Heart right ventricle (tissue), 16 donors: Measurements from ENCODE around the gene MC3R. TPM values are rescaled to one million over a fixed set of nuclear protein-coding genes. Genes with fewer than 3 reads are reported as not detected.

Source experiments
- ATAC-seq, 8 donors: fragments of 200-7000 bp; cut with Tn5 transposase; one replicate each; pipeline ENCODE4 v1.9.1; 2020; ENCODE audit warnings: mild to moderate bottlenecking in 8 of 8, moderate library complexity in 8 of 8, moderate number of reproducible peaks in 1 of 8
- DNase-seq, 2 donors: peaks; one replicate each; pipeline ENCODE4 v3.0.0-alpha.2; 2020
- H3K27ac ChIP-seq, 10 donors: fragments of 200-600 bp; sonication (generic) in 2 of 10; one replicate each; pipeline versions ENCODE4 v1.5.0 to v1.8.0; 2020 to 2022; ENCODE audit warnings: mild to moderate bottlenecking in 3 of 10
- H3K27me3 ChIP-seq, 7 donors: fragments of 200-600 bp; one replicate each; pipeline ENCODE4 v1.8.0; 2021 to 2022; ENCODE audit warnings: mild to moderate bottlenecking in 2 of 7
- H3K36me3 ChIP-seq, 9 donors: fragments of 200-600 bp; sonication (generic) in 1 of 9; one replicate each; pipeline versions ENCODE4 v1.5.0 to v1.8.0; 2020 to 2022; ENCODE audit warnings: mild to moderate bottlenecking in 2 of 9
- H3K4me1 ChIP-seq, 9 donors: fragments of 200-600 bp; sonication (generic) in 1 of 9; one replicate each; pipeline versions ENCODE4 v1.5.0 to v1.8.0; 2020 to 2022; ENCODE audit warnings: mild to moderate bottlenecking in 4 of 9
- H3K4me3 ChIP-seq, 10 donors: fragments of 200-600 bp; sonication (generic) in 2 of 10; one replicate each; pipeline versions ENCODE4 v1.5.0 to v1.8.0; 2020 to 2022; ENCODE audit warnings: mild to moderate bottlenecking in 7 of 10, moderate library complexity in 2 of 10
- H3K9me3 ChIP-seq, 11 donors: fragments of 200-600 bp in 10 of 11; sonication (generic) in 2 of 11; one replicate each; pipeline versions ENCODE4 v1.5.0 to v1.8.0; 2013 to 2022; ENCODE audit warnings: mild to moderate bottlenecking in 2 of 11, control low read depth in 1 of 11, moderate library complexity in 1 of 11
- WGBS, 2 donors: extraction: QIAGEN DNeasy Blood & Tissue Kit; methylation state at CpG; one replicate each; pipeline ENCODE4 v1.1.7; 2013; ENCODE audit warnings: inconsistent platforms in 1 of 2; 5-methylcytosine and 5-hydroxymethylcytosine counted together
- intact Hi-C, 10 donors: fragments of 100-400 bp; cut with DNase I; formaldehyde crosslinking; loops; one replicate each; pipeline versions ENCODE4 v1.11.1 to v1.14.2; 2022
- polyA plus RNA-seq, 2 donors: library from polyadenylated mRNA; stranded (reverse); fragments of 200-250 nt; gene quantifications; one replicate each; pipeline ENCODE4 v1.2.3, GENCODE V29; 2013
- total RNA-seq, 10 donors: library from RNA; stranded (reverse); fragmentation: NEBNext Ultra II Directional in 3 of 10; extraction: Animal tissue kit (Norgen Biotek cat#: 25700) in 3 of 10; gene quantifications; one replicate each; pipeline versions ENCODE4 v1.2.1 to v1.2.4, GENCODE V29; 2021 to 2023
- TF ChIP-seq, protein P1 (sequence below), 9 donors: fragments of 200-600 bp; sonication (generic) in 2 of 9; IDR thresholded peaks; one replicate each; pipeline versions ENCODE4 v1.5.0 to v1.8.0; 2021 to 2022; ENCODE audit warnings: antibody characterized with exemption in 9 of 9, mild to moderate bottlenecking in 5 of 9, moderate library complexity in 1 of 9
- donor health status: Arrhythmogenic right ventricular cardiomyopathy.
- donor health status: ischemic (EF 13 %, LVEDD 7.1; RV severe dilation, severe dysfunction).
- donor health status: healthy with polysubstance abuse.
- donor health status: DM: no; HTN: yes; CAD: no.
- donor health status: DM: no; HTN: no; CAD: no.
- donor health status: ischemic (EF 25% LVEDD 6.9; RV normal size, moderate dysfunction).
- donor health status: ischemic (EF 25% LVEDD 5.7; RV mildly dilated, moderate dysfunction).
- donor health status: healthy.
- donor health status: DM: yes; HTN: yes; CAD: no.
- donor health status: Ischemic cardiomyopathy.
- donor health status: ischemic (EF 35%, LVEDD 5.7; RV mildly dilated, moderate dysfunction).
- donor health status: nonischemic (EF 11% LVEDD 7.7; RV severe dilation, severe dysfunction).
- donor health status: DM: yes; HTN: yes; CAD: no.
- donor health status: PGD.
- donor health status: ischemic (EF 29% LVEDD 5.4; RV normal size, mild dysfunction).
- donor health status: nonischemic (EF 23%, LVEDD 6.1; RV moderate dilation, normal function).

MC3R gene
- total and polyA plus RNA-seq, 12 donors: not detected

- H3K9me3 ChIP-seq: no peaks in the 10 kb centered on the region
- H3K4me1 ChIP-seq: no peaks in the 10 kb centered on the region
- ATAC-seq (no peak), DNase-seq (no peak)
- H3K4me3 ChIP-seq: no peak overlapping the region
- H3K36me3 ChIP-seq: no peaks in the 10 kb centered on the region
- no peak overlapping the region for H3K27ac ChIP-seq
- TF ChIP-seq, protein P1, sequence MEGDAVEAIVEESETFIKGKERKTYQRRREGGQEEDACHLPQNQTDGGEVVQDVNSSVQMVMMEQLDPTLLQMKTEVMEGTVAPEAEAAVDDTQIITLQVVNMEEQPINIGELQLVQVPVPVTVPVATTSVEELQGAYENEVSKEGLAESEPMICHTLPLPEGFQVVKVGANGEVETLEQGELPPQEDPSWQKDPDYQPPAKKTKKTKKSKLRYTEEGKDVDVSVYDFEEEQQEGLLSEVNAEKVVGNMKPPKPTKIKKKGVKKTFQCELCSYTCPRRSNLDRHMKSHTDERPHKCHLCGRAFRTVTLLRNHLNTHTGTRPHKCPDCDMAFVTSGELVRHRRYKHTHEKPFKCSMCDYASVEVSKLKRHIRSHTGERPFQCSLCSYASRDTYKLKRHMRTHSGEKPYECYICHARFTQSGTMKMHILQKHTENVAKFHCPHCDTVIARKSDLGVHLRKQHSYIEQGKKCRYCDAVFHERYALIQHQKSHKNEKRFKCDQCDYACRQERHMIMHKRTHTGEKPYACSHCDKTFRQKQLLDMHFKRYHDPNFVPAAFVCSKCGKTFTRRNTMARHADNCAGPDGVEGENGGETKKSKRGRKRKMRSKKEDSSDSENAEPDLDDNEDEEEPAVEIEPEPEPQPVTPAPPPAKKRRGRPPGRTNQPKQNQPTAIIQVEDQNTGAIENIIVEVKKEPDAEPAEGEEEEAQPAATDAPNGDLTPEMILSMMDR (IDR thresholded peaks at IDR 0.05): no peak
- intact Hi-C loops: no loop called here
- 77 to 84% methylated on average over 1 of the region's 1 CpG for WGBS, 2 donors
- peaks cover 0 to 18% (median 4%) of the 10 kb centered on the region in 7 donors for H3K27me3 ChIP-seq
Measured at GRCh38 chr20:56299362-56299761, 50.8 kb downstream of the MC3R start.

Other genes with a start within 250 kb of the MC3R start
- not detected for gene CBLN4, start 243.2 kb upstream of the MC3R start, total RNA-seq
- gene CBLN4, start 243.2 kb upstream of the MC3R start, polyA plus RNA-seq: not detected
- 10 to 100 TPM; 48.8 to 85.2 (median 57.6) TPM for gene FAM210B, start 110.2 kb downstream of the MC3R start, total RNA-seq
- gene FAM210B, start 110.2 kb downstream of the MC3R start, polyA plus RNA-seq: 10 to 100 TPM; 27.1 to 36.2 TPM
- gene AURKA, start 143.5 kb downstream of the MC3R start, total RNA-seq: 10 to 100 TPM in 1 of 10 donors, 1 to 10 TPM in 9; 3.9 to 12.2 (median 7.5) TPM
- gene AURKA, start 143.5 kb downstream of the MC3R start, polyA plus RNA-seq: 10 to 100 TPM in 1 of 2 donors, 1 to 10 TPM in 1; 2.4 to 11.0 TPM
- gene CSTF1, start 143.9 kb downstream of the MC3R start, total RNA-seq: 10 to 100 TPM; 16.3 to 23.7 (median 21.6) TPM
- 10 to 100 TPM in 1 of 2 donors, 1 to 10 TPM in 1; 3.7 to 11.3 TPM for gene CSTF1, start 143.9 kb downstream of the MC3R start, polyA plus RNA-seq
- 1 to 10 TPM in 1 of 10 donors, under 1 TPM in 9; 0.22 to 2.8 (median 0.77) TPM for gene CASS4, start 163.5 kb downstream of the MC3R start, total RNA-seq
- under 1 TPM; 0.35 to 0.37 TPM for gene CASS4, start 163.5 kb downstream of the MC3R start, polyA plus RNA-seq
- gene RTF2, start 219.9 kb downstream of the MC3R start, total RNA-seq: 10 to 100 TPM; 83.1 to 95.5 (median 88.6) TPM
- gene RTF2, start 219.9 kb downstream of the MC3R start, polyA plus RNA-seq: 100 to 1,000 TPM in 1 of 2 donors, 10 to 100 TPM in 1; 29.1 to 113 TPM